SK-N-SH treated with all-trans-retinoic acid at 6 μM for 48 hours (cell line): ENCODE data around the gene GCM1.

Experiments used
- BACH2 ChIP-seq: fragments of 250-450 bp; sonication (Bioruptor Pico); IDR thresholded peaks from 2 replicates; pipeline ENCODE4 v1.9.0; 2021; ENCODE audit warnings: mild to moderate bottlenecking, borderline replicate concordance
- OSR1 ChIP-seq: fragments of 250-450 bp; sonication (Bioruptor Pico); IDR thresholded peaks from 2 replicates; pipeline ENCODE4 v1.8.0; 2022; ENCODE audit warnings: moderate library complexity, mild to moderate bottlenecking, inconsistent platforms
- POU6F1 ChIP-seq: fragments of 250-450 bp; sonication (Bioruptor Pico); IDR thresholded peaks from 2 replicates; pipeline ENCODE4 v1.8.0; 2021; ENCODE audit warnings: low read depth, mild to moderate bottlenecking, moderate library complexity, borderline replicate concordance
- PPARA ChIP-seq: fragments of 250-450 bp; sonication (Bioruptor Pico); IDR thresholded peaks from 2 replicates; pipeline ENCODE4 v1.5.0; 2020; ENCODE audit warnings: mild to moderate bottlenecking, borderline replicate concordance
- RARB ChIP-seq: fragments of 250-450 bp; sonication (Bioruptor Pico); IDR thresholded peaks from 2 replicates; pipeline ENCODE4 v1.8.0; 2021; ENCODE audit warnings: mild to moderate bottlenecking, moderate library complexity
- TCF4 ChIP-seq: fragments of 250-450 bp; sonication (Bioruptor Pico); IDR thresholded peaks from 2 replicates; pipeline ENCODE4 v1.8.0; 2021; ENCODE audit warnings: mild to moderate bottlenecking, moderate library complexity, borderline replicate concordance
- ZC3H10 ChIP-seq: fragments of 250-450 bp; sonication (Bioruptor Pico); IDR thresholded peaks from 2 replicates; pipeline ENCODE4 v1.5.1; 2021; ENCODE audit warnings: mild to moderate bottlenecking, moderate library complexity
- ZNF565 ChIP-seq: fragments of 450-650 bp; formaldehyde crosslinking; conservative IDR thresholded peaks from 2 replicates; pipeline ENCODE4 v1.5.0; 2020; ENCODE audit warnings: low read depth, mild to moderate bottlenecking, moderate library complexity

- no peak for TF ChIP-seq OSR1 (CRISPR knock-in tag)
- TF ChIP-seq ZNF565 (CRISPR knock-in tag): no peak
- TF ChIP-seq TCF4 (CRISPR knock-in tag): no peak
- no peak for TF ChIP-seq BACH2 (CRISPR knock-in tag)
- no peak for TF ChIP-seq RARB (CRISPR knock-in tag)
- no peak for TF ChIP-seq ZC3H10 (CRISPR knock-in tag)
- no peak for TF ChIP-seq PPARA (CRISPR knock-in tag)
- no peak for TF ChIP-seq POU6F1 (CRISPR knock-in tag)
These were observed 8.7 kb downstream of the GCM1 start for GRCh38 chr6:53139841-53140413.
